NCI-H1105 treated with DMSO at 0.1 percent for 48 hours (cell line): ENCODE results near the gene EPHA2.
"Not testable (repeated sequence)": the region's sequence is repeated elsewhere in the genome, so short reads cannot be mapped to it uniquely, and the experiment has no call there.

ENCODE experiments used
- DNase-seq: peaks from one replicate; lab custom pipeline; 2025; lab: John Stamatoyannopoulos, UW

EPHA2 gene

GRCh38 chr1:16119504-16119903, 36.4 kb downstream of the EPHA2 start:
- DNase-seq, result no peak

DNA sequence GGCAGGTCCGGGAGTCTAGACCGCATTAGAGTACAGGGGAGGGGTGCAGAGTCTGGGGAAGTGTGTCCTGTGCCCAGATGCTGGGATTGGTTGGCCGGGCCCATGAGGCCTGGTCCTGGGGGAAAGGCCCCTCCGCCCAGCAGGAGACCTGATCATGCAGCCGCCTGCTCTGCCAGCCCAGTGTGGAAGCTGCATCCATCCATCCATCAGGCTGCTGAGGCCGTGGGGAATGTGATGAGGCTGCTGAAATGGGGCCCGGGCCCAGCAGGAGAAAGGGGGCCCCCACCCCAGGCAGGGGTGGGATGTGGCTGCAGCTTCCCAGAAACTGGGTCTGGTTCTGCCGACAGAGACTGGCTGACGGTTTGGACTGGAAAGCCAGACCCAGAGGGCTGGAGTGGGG, 37.2 kb downstream of the EPHA2 start:
- no peak for DNase-seq

DNA sequence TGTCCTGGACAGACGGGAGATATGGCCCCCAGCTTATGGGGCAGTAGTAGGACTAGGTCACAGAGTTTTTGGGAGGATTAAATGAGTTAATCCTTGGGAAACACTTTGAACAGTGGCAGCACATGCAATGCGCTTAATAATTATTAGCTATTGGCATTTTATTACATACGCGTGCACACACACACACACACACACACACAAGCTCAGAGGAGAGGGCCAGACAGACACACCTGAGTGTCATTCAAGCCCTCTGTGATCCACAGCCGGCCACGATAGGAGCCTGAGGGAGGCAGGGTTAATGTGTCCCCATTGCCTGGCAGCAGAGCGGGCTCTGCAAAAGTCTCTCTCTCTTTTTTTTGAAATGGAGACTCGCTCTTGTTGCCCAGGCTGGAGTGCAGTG, 37.9 kb downstream of the EPHA2 start:
- DNase-seq, result no peak

DNA sequence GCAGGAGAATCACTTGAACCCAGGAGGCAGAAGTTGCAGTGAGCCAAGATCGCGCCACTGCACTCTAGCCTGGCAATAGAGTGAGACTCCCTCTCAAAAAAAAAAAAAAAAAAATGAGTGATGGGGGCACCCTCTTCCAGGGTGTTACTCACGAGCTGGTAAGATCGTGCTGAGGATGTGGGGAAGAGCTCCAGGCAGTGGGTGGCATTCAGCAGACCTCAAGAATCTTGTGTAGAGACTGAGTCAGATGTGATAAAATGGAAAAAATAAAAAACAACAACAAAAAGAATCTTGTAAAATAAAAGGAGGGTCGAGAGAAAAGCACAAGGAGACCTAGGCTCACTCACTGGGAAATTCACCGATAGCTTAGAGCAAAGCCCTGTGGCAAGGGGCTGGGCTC, 38.5 kb downstream of the EPHA2 start:
- no peak for DNase-seq

- DNase-seq, result no peak
Observed at GRCh38 chr1:16116625-16117024, 39.2 kb downstream of the EPHA2 start.

- no peak for DNase-seq
Observed at GRCh38 chr1:16116002-16116401, 39.9 kb downstream of the EPHA2 start.

GRCh38 chr1:16115468-16115983, 40.3 kb downstream of the EPHA2 start:
- no peak for DNase-seq

DNA sequence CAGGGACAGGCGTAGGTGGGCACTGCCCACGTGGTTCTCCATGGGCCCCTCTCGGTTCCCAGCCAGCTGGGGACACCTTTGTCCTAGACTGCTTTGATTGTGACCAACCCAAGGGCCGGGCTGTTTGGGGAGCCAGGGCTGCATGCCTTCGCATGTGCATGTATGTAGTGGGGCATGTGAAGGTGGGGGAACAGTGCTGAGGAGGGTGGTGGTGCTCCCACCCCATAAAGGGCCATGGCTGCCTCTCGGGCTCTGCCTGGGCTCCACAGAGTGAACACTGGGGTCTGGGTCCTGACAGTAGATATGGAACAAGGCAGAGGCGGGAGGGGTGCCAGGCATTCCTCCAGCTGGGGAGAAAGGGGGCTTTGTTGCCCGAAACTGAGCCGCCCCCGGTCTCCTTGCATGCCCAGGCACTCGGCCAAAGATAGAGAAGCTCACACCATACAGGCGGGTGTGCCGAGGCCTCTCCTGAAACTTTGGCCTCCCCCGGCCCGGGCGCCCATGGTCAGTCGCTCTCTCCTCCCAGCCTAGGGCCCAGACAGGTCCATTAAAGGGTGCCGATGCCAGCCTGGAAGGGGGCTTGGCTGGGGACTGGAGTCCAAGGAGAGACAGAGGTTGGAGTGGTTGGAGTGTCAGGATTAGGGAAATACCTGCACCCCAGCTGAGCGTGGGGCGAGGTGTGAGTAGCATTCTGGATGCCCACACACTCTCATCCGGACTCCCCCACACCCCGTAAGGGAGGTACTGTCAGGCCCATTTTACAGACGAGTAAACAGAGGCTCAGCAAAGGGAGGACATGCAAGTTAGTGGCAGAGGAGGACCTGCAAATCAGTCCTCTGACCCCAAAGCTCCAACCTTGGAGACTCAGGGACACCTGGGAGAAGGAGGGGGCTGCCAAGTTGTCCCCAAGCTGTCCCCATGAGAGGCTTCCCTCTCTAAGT, 41.1 kb downstream of the EPHA2 start:
- no peak for DNase-seq

GRCh38 chr1:16112596-16113555, 43.0 kb downstream of the EPHA2 start:
- DNase-seq, result no peak

GRCh38 chr1:16111771-16112595, 43.9 kb downstream of the EPHA2 start:
- DNase-seq, result no peak

DNA sequence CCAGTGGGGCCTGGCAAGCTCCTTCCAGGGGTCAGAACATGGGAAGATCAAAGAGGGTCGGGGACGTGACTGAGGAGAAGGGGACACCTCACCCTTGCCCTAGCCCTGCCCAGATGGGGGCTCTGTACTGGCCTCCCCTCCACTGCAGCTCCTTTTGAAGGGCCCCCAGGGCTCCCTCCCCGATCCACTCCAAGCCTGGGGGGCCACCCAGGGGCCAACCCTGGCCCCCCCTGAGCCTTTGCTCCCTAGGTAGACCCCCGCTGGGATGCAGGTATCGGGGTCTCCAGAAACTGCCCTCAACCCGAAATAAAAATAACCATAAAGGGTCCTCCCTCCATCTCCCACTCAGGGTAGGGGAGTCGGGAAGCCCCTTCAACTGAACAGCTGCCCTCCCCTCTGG, 45.0 kb downstream of the EPHA2 start:
- DNase-seq, result no peak

DNA sequence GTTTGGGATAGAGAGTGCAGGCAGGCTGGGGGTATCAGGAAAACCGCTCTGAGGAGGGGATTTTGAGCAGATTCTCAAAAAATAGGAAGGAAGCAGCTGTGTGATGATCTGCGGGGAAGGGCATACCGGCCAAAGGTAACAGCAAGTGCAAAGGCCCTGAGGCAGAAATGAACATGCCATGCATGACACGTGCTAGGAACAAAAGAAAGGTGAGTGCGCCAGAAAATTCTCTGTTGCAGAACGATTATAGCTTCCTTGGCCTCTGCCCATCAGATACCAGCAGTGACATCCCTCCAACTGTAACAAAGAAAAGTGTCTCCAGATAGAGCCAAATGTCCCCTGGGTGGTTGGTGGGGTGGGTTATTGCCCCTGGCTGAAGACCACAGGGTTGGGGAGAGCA, 45.4 kb downstream of the EPHA2 start:
- no peak for DNase-seq

GRCh38 chr1:16109571-16109970, 46.3 kb downstream of the EPHA2 start:
- DNase-seq, result no peak

DNA sequence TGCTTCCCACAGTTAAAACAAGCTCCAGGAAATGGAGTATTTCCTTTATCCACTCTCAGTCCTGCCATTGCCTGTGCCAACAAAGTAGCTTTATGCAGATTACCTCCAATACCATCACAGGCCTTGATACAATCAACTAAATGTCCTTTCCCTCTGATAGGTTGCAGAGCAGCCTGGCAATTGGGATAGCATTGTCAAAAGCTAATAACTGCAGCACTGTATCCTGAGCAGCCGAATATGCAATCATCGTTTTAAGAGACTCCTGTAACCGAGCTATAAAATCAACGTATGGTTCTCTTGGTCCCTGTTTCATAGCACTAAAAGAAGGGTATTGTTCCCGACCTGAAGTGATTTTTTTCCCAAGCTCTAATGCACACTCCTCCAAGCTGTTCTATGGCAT, 48.8 kb downstream of the EPHA2 start:
- not testable (repeated sequence) for DNase-seq

DNA sequence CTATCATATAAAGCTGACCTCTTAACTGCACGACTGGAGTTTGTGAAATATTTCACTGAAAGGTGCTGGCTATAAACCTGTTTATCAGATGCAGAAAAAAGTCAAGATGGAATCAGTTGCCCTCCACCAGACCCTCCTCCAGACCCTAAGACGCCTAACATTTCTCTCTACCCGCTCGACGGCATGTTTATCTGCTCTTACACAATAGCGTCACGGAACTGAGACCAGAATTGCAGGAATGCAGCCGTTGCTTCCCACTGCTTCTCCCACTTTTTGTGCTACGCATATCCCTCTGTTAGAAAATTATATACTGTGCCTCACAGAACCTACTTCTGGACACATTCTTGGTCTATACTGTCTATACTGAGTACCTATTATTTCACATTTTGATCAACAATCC, 54.2 kb downstream of the EPHA2 start:
- DNase-seq, result no peak

- DNase-seq, result no peak
Observed at GRCh38 chr1:16099412-16099811, 56.5 kb downstream of the EPHA2 start.

- no peak for DNase-seq
Observed at GRCh38 chr1:16095447-16095846, 60.4 kb downstream of the EPHA2 start.

GRCh38 chr1:16094453-16095158, 61.3 kb downstream of the EPHA2 start:
- no peak for DNase-seq

GRCh38 chr1:16093611-16094010, 62.3 kb downstream of the EPHA2 start:
- no peak for DNase-seq

DNA sequence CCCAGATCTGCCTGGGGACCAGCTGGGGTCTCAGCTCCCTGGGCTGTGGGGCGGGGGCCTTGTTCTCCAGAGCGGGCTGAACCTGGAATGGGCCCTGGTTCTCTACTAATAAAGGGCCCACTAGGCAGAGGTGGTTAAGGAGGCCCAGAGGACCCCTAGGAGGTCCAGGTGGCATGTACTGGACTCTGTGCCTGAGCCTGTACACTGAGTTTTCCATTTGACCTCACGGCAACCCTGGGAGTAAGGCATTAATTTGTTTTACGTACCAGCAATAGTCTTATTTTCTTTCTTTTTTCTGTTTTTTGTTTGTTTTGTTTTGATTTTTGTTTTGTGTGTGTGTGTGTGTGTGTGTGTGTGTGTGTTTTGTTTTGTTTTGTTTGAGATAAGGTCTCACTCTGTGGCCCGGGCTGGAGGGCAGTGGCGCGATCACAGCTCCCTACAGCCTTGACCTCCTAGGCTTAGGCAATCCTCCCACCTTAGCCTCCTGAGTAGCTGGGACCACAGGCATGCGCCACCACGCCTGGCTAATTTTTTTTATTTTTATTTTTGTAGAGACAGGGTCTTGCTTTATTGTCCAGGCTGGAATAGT, 62.9 kb downstream of the EPHA2 start:
- no peak for DNase-seq
